Mesenchymal stem cell (in vitro differentiated cells and primary cell): ENCODE results near the gene SST.

Experiments
- DNase-seq: peaks from one replicate; pipeline ENCODE4 v3.0.0-alpha.2; 2013
- H2AFZ ChIP-seq: one replicate; pipeline ENCODE4 v1.6.1; 2013; ENCODE audit warnings: low read depth, mild to moderate bottlenecking, control low read depth, inconsistent platforms, low read length, moderate library complexity
- H2AK5ac ChIP-seq: 2 replicates; pipeline ENCODE4 v1.6.1; 2013; ENCODE audit warnings: low read length, moderate library complexity, mild to moderate bottlenecking, inconsistent platforms; ENCODE audit not compliant: severe bottlenecking
- H2BK120ac ChIP-seq: one replicate; pipeline ENCODE4 v1.6.1; 2013; ENCODE audit warnings: low read depth, mild to moderate bottlenecking, inconsistent platforms, low read length, moderate library complexity
- H2BK12ac ChIP-seq, 2 experiments: one replicate each; pipeline ENCODE4 v1.6.1; 2013; ENCODE audit warnings: inconsistent platforms in 2 of 2, low read length in 2 of 2, mild to moderate bottlenecking in 2 of 2, moderate library complexity in 2 of 2, control low read depth in 1 of 2
- H2BK15ac ChIP-seq: one replicate; pipeline ENCODE4 v1.6.1; 2013; ENCODE audit warnings: mild to moderate bottlenecking, low read depth, inconsistent platforms; ENCODE audit not compliant: poor library complexity, severe bottlenecking
- H2BK5ac ChIP-seq: 2 replicates; pipeline ENCODE4 v1.6.1; 2013; ENCODE audit warnings: low read depth, mild to moderate bottlenecking, low read length, control low read depth, inconsistent platforms; ENCODE audit not compliant: poor library complexity, severe bottlenecking
- H3K14ac ChIP-seq, 2 experiments: one replicate each; pipeline ENCODE4 v1.6.1; 2013; ENCODE audit warnings: inconsistent platforms in 2 of 2, low read length in 2 of 2, control low read depth in 1 of 2, mild to moderate bottlenecking in 1 of 2, moderate library complexity in 1 of 2
- H3K18ac ChIP-seq, 2 experiments: one replicate each; pipeline ENCODE4 v1.6.1; 2013; ENCODE audit warnings: inconsistent platforms in 2 of 2, low read length in 2 of 2, control low read depth in 1 of 2, low read depth in 1 of 2, mild to moderate bottlenecking in 1 of 2
- H3K23ac ChIP-seq, 2 experiments: one replicate each; pipeline ENCODE4 v1.6.1; 2013; ENCODE audit warnings: inconsistent platforms in 2 of 2, low read length in 2 of 2, mild to moderate bottlenecking in 2 of 2, moderate library complexity in 2 of 2, control low read depth in 1 of 2
- H3K27ac ChIP-seq: 2 replicates; pipeline ENCODE4 v1.5.1; 2013; ENCODE audit warnings: mild to moderate bottlenecking, moderate library complexity, low read length, control low read depth, inconsistent platforms; ENCODE audit not compliant: poor library complexity, severe bottlenecking
- H3K27me3 ChIP-seq, 2 experiments: 2 replicates each; pipeline versions ENCODE4 v1.6.1 to v1.7.0; 2013; ENCODE audit warnings: low read length in 2 of 2, mild to moderate bottlenecking in 2 of 2, moderate library complexity in 2 of 2, control low read depth in 1 of 2, inconsistent platforms in 1 of 2; ENCODE audit not compliant: control insufficient read depth in 1 of 2, insufficient read depth in 1 of 2
- H3K36me3 ChIP-seq, 2 experiments: 2 replicates each; pipeline versions ENCODE4 v1.6.1 to v1.7.0; 2013; ENCODE audit warnings: low read length in 2 of 2, control low read depth in 1 of 2, inconsistent platforms in 1 of 2, low read depth in 1 of 2, mild to moderate bottlenecking in 1 of 2; ENCODE audit not compliant: insufficient read depth in 2 of 2, control insufficient read depth in 1 of 2
- H3K4ac ChIP-seq, 2 experiments: one replicate each; pipeline ENCODE4 v1.6.1; 2013; ENCODE audit warnings: inconsistent platforms in 2 of 2, low read length in 2 of 2, mild to moderate bottlenecking in 2 of 2, moderate library complexity in 2 of 2, control low read depth in 1 of 2, low read depth in 1 of 2
- H3K4me1 ChIP-seq: 2 replicates; pipeline ENCODE4 v1.6.1; 2013; ENCODE audit warnings: low read depth, low read length, control low read depth; ENCODE audit not compliant: control insufficient read depth, insufficient read depth
- H3K4me2 ChIP-seq: 2 replicates; pipeline ENCODE4 v1.6.1; 2013; ENCODE audit warnings: low read length, mild to moderate bottlenecking, inconsistent platforms; ENCODE audit not compliant: poor library complexity, severe bottlenecking
- H3K4me3 ChIP-seq, 2 experiments: 2 replicates each; pipeline versions ENCODE4 v1.5.1 to v1.7.0; 2013; ENCODE audit warnings: low read length in 2 of 2, mild to moderate bottlenecking in 2 of 2, control low read depth in 1 of 2, low read depth in 1 of 2; ENCODE audit not compliant: insufficient read depth in 1 of 2
- H3K79me1 ChIP-seq: replicated peaks from 2 replicates; pipeline ENCODE4 v1.6.1; 2013; ENCODE audit warnings: mild to moderate bottlenecking, control low read depth, low read length, inconsistent platforms; ENCODE audit not compliant: poor library complexity, severe bottlenecking
- H3K9ac ChIP-seq: 2 replicates; pipeline ENCODE4 v1.7.0; 2013; ENCODE audit warnings: mild to moderate bottlenecking, low read length, moderate library complexity
- H3K9me3 ChIP-seq: 2 replicates; pipeline ENCODE4 v1.7.0; 2013; ENCODE audit warnings: mild to moderate bottlenecking, low read length; ENCODE audit not compliant: control insufficient read depth
- H4K8ac ChIP-seq: one replicate; pipeline ENCODE4 v1.6.1; 2013; ENCODE audit warnings: inconsistent platforms, mild to moderate bottlenecking, low read length, moderate library complexity
- H4K91ac ChIP-seq: one replicate; pipeline ENCODE4 v1.6.1; 2013; ENCODE audit warnings: mild to moderate bottlenecking, low read length, inconsistent platforms
- WGBS: methylation state at CpG from one replicate; pipeline ENCODE4 v1.1.7; 2013; ENCODE audit warnings: mixed read lengths; 5-methylcytosine and 5-hydroxymethylcytosine counted together

The SST gene

DNA sequence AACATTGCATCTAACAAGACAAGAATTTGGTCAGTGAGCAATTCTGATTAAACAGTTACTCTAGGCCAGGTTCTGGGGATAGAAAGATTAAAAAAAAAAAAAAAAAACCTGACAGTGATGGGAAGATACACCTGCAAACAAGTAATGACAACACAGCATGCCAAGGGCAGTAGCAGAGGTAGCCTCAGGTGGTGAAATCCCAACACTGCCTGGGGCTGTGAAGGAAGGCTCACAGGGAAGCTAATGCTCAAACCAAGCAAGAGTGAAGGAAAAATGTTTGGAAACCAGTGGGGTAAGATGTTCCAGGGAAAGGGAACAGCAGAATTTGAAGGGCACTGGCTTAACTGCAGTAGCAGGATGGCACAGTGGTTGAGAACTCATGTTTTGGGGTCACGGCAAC is 23.2 kb upstream of the SST start:
- 100% methylated on average over 1 of the region's 1 CpG for WGBS
- no peak overlapping the region for H3K4me2 ChIP-seq
- no peak overlapping the region for H3K4me3 ChIP-seq
- H2AFZ ChIP-seq = no peak overlapping the region
- H2BK15ac ChIP-seq = no peak overlapping the region
- no peaks in the 10 kb centered on the region for H3K4me1 ChIP-seq
- H3K14ac ChIP-seq = no peak overlapping the region
- H4K91ac ChIP-seq = no peak overlapping the region
- no peak overlapping the region for H2BK5ac ChIP-seq
- H3K36me3 ChIP-seq = no peaks in the 10 kb centered on the region
- H2BK120ac ChIP-seq = no peak overlapping the region
- H3K9me3 ChIP-seq = no peaks in the 10 kb centered on the region
- H2AK5ac ChIP-seq = no peak overlapping the region
- no peak for DNase-seq
- no peak overlapping the region for H4K8ac ChIP-seq
- no peak overlapping the region for H3K4ac ChIP-seq
- no peak overlapping the region for H3K18ac ChIP-seq
- H3K27me3 ChIP-seq = peaks cover 19 to 29% of the 10 kb centered on the region in 2 experiments
- H3K27ac ChIP-seq = no peak overlapping the region
- no peak overlapping the region for H3K9ac ChIP-seq
- no peak overlapping the region for H3K23ac ChIP-seq
- no peaks in the 10 kb centered on the region for H3K79me1 ChIP-seq
- H2BK12ac ChIP-seq = no peak overlapping the region

- Histone ChIP-seq H2BK15ac (no peak overlapping the region), H2BK12ac (no peak overlapping the region), H3K4me2 (no peak overlapping the region), H4K91ac (no peak overlapping the region), H3K27me3 (peaks cover 13 to 17% of the 10 kb centered on the region in 2 experiments), H3K4ac (no peak overlapping the region), H3K79me1 (no peaks in the 10 kb centered on the region), H2BK120ac (no peak overlapping the region), H3K4me1 (no peaks in the 10 kb centered on the region), H2BK5ac (no peak overlapping the region), H3K9me3 (peaks cover 8% of the 10 kb centered on the region), H3K27ac (no peak overlapping the region), H2AFZ (no peak overlapping the region), H3K4me3 (no peak overlapping the region), H3K18ac (no peak overlapping the region), H3K36me3 (no peaks in the 10 kb centered on the region), H3K23ac (no peak overlapping the region), H3K14ac (no peak overlapping the region), H2AK5ac (no peak overlapping the region), H4K8ac (no peak overlapping the region), H3K9ac (no peak overlapping the region)
- 71% methylated on average over 4 of the region's 4 CpGs for WGBS
- DNase-seq = no peak
These were observed 19.8 kb upstream of the SST start for GRCh38 chr3:187689984-187690383.

- Histone ChIP-seq H3K9me3 (peaks cover 13% of the 10 kb centered on the region), H3K36me3 (no peaks in the 10 kb centered on the region), H3K79me1 (no peaks in the 10 kb centered on the region), H4K8ac (no peak overlapping the region), H3K4me2 (no peak overlapping the region), H2BK15ac (no peak overlapping the region), H3K9ac (no peak overlapping the region), H2BK120ac (no peak overlapping the region), H3K18ac (no peak overlapping the region), H3K27ac (no peak overlapping the region), H3K14ac (no peak overlapping the region), H2AFZ (no peak overlapping the region), H2AK5ac (no peak overlapping the region), H2BK12ac (no peak overlapping the region), H3K4me1 (no peaks in the 10 kb centered on the region), H4K91ac (no peak overlapping the region), H3K4me3 (no peak overlapping the region), H3K27me3 (peaks cover 5 to 18% of the 10 kb centered on the region in 2 experiments), H3K4ac (no peak overlapping the region), H2BK5ac (no peak overlapping the region), H3K23ac (no peak overlapping the region)
- WGBS = no CpG with 5 or more reads among the region's 5 CpGs
- DNase-seq = no peak
These were observed 16.6 kb upstream of the SST start for GRCh38 chr3:187686621-187687273.

- Histone ChIP-seq H3K36me3 (no peaks in the 10 kb centered on the region), H3K4me2 (no peak overlapping the region), H3K14ac (no peak overlapping the region), H4K91ac (no peak overlapping the region), H2BK12ac (no peak overlapping the region), H3K27me3 (peaks cover 5 to 18% of the 10 kb centered on the region in 2 experiments), H2AK5ac (no peak overlapping the region), H3K79me1 (no peaks in the 10 kb centered on the region), H3K4ac (no peak overlapping the region), H3K27ac (no peak overlapping the region), H4K8ac (no peak overlapping the region), H3K4me3 (no peak overlapping the region), H3K9ac (no peak overlapping the region), H3K18ac (no peak overlapping the region), H2BK120ac (no peak overlapping the region), H2BK5ac (no peak overlapping the region), H3K23ac (no peak overlapping the region), H2BK15ac (no peak overlapping the region), H3K9me3 (peaks cover 13% of the 10 kb centered on the region), H3K4me1 (no peaks in the 10 kb centered on the region), H2AFZ (no peak overlapping the region)
- no peak for DNase-seq
- WGBS = 93% methylated on average over 7 of the region's 7 CpGs
These were observed 15.8 kb upstream of the SST start for GRCh38 chr3:187685948-187686347.
